GM18909 (cell line): ENCODE data around the gene SLC25A51.

Experiments
- ATAC-seq: cut with Tn5 transposase; IDR thresholded peaks from one replicate; pipeline ENCODE4 v1.9.1; 2021; ENCODE audit warnings: mild to moderate bottlenecking; ENCODE audit not compliant: unreplicated experiment, poor library complexity

The SLC25A51 gene

GRCh38 chr9:37938121-37938891, 34.4 kb upstream of the SLC25A51 start:
- ATAC-seq = no peak

- no peak for ATAC-seq
Measured at GRCh38 chr9:37937366-37937765, 33.4 kb upstream of the SLC25A51 start.

- no peak for ATAC-seq
Measured at GRCh38 chr9:37936965-37937364, 33.0 kb upstream of the SLC25A51 start.

GRCh38 chr9:37936376-37936775, 32.4 kb upstream of the SLC25A51 start:
- ATAC-seq = no peak

- ATAC-seq = no peak
Measured at GRCh38 chr9:37935096-37935495, 31.2 kb upstream of the SLC25A51 start.

GRCh38 chr9:37931592-37931991, 27.7 kb upstream of the SLC25A51 start:
- no peak for ATAC-seq

GRCh38 chr9:37929441-37929895, 25.5 kb upstream of the SLC25A51 start:
- no peak for ATAC-seq

- ATAC-seq = no peak
Measured at GRCh38 chr9:37928552-37929430, 24.9 kb upstream of the SLC25A51 start.

GRCh38 chr9:37927601-37928551, 23.9 kb upstream of the SLC25A51 start:
- no peak for ATAC-seq

GRCh38 chr9:37927132-37927531, 23.2 kb upstream of the SLC25A51 start:
- no peak for ATAC-seq

- no peak for ATAC-seq
Measured at GRCh38 chr9:37926737-37927118, 22.8 kb upstream of the SLC25A51 start.

GRCh38 chr9:37925786-37926736, 22.1 kb upstream of the SLC25A51 start:
- ATAC-seq = no peak

- no peak for ATAC-seq
Measured at GRCh38 chr9:37925006-37925405, 21.1 kb upstream of the SLC25A51 start.

- no peak for ATAC-seq
Measured at GRCh38 chr9:37924538-37924937, 20.6 kb upstream of the SLC25A51 start.

- ATAC-seq = no peak
Measured at GRCh38 chr9:37923796-37924427, 20.0 kb upstream of the SLC25A51 start.

- no peak for ATAC-seq
Measured at GRCh38 chr9:37923118-37923795, 19.3 kb upstream of the SLC25A51 start.

- no peak for ATAC-seq
Measured at GRCh38 chr9:37922363-37923117, 18.6 kb upstream of the SLC25A51 start.
